ENCODE results near the gene PWWP2B.

GRCh38 chr10:132363376-132363775, 33.6 kb upstream of the PWWP2B start:
- TF ChIP-seq POLR2AphosphoS5 (IDR thresholded peaks at IDR 0.05; ENCODE audit: low read depth, low read length) (no peak), TAF1 (IDR thresholded peaks at IDR 0.05; ENCODE audit: borderline replicate concordance, low read depth, low read length) (no peak), POLR2A (IDR thresholded peaks at IDR 0.05; ENCODE audit: low read depth, low read length) (no peak)

Data from GM12892 (cell line).